GM18909 (cell line): ENCODE results near the gene TRAPPC8.
"Not testable (repeated sequence)": the region's sequence is repeated elsewhere in the genome, so short reads cannot be mapped to it uniquely, and the experiment has no call there.

Source experiments
- ATAC-seq: cut with Tn5 transposase; IDR thresholded peaks from one replicate; pipeline ENCODE4 v1.9.1; 2021; ENCODE audit warnings: mild to moderate bottlenecking; ENCODE audit not compliant: unreplicated experiment, poor library complexity

The TRAPPC8 gene

DNA sequence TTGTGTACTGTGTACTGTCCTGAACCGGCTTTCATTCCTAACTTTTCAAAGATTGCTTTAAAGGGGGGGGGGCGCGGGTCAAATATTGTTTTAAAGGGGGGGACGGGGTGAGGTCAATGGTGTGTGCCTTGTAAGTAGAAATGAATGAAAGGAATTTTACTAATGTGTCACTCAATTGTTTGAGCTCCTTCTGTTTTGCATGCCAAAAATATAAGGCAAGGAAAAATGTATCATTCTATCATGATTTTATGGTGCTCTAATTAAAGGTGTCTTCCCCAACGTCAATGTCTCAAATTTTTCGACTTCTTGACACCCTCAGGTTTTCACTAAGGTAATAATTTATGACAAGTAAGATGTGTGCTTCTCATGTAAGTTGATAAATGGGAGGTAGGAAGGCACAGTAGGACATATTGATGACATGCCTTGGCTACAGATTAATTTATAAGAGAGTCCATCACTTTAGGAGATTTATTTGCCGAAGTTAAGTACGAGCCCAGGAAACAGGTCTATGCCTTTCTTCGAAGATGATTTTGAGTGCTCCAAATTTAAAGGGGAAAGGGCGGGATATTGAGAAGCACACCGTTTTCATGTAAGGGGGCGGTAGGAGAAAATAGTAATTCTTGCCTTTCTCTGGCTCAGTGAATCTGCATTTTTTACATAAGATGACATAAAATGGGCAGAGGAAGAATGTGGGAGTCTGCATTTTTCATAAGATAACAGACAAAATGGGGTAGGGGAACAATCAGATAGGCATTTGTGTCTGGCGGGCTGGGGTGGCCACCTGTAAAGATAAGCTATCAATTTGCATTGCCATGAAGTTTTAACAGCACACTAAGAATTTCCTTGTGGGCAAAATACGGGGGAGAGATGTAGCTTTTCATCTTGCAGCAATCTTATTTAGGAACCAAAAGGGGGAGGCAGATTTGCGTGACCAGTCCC is 1.2 kb upstream of the TRAPPC8 start:
- no peak for ATAC-seq

- ATAC-seq, result peak; percentile 34
Measured at GRCh38 chr18:31942291-31942998, 483 bp downstream of the TRAPPC8 start.

- ATAC-seq, result no peak
Measured at GRCh38 chr18:31941010-31941809, 1.7 kb downstream of the TRAPPC8 start.

DNA sequence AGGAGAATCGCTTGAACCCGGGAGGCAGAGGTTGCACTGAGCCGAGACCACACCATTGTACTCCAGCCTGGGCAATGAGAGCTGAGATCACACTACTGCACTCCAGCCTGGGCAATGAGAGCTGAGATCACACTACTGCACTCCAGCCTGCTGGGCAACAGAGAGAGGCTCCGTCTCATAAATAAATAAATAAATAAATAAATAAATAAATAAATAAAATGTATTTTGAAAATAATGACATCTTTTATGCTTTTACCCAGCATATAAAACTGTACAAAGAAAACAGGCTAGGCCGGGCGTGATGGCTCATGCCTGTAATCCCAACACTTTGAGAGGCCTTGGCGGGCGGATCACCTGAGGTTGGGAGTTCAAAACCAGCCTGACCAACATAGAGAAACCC is 8.2 kb downstream of the TRAPPC8 start:
- not testable (repeated sequence) for ATAC-seq

DNA sequence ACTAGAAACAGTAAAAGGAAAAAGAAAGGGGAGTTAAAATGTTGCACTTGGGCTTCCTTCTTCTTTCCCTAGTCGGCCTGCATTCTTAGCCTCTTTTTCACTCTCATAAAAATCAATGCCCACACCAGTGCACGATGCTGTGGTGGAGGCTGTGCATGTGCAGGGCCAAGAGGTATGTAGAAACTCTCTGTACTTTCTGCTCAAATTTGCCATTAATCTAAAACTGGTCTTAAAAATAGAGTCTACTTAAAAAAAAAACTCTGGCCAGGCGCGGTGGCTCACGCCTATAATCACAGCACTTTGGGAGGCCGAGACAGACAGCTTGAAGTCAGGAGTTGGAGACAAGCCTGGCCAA is 11.1 kb downstream of the TRAPPC8 start:
- no peak for ATAC-seq

DNA sequence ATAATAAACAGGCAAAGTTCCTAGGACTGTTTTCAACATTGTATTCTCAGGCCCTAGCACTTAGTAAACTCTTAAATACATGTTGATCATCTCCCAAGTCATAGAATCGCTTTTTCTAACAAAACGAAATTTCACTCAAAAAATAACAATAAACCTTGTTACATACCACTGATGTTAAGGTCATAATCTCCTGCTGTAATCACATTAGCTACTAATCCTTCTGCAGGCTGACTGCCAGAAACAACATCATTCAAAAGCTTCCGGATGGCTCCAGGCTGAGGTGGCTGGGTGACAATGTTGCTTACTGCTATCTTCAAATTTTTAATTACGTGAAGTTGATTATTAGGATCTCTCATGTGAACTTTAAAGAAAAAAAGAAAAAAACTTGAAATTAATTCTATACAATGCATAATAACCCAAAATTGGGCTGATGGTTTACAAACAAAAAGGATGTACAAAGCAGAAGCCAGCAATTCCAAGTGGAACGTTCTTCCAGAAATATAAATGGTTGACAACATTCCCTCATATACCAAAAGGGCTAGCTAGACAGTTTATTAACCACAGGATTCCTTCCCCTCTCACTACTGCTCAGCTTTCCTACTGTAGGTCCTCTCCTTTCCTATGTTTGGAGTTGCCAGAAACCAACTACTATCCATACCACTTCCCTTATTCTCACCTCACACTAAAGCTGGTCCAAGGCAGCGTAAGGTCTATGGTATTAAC is 11.6 kb downstream of the TRAPPC8 start:
- ATAC-seq, result no peak

GRCh38 chr18:31929273-31929672 is 13.7 kb downstream of the TRAPPC8 start:
- no peak for ATAC-seq

DNA sequence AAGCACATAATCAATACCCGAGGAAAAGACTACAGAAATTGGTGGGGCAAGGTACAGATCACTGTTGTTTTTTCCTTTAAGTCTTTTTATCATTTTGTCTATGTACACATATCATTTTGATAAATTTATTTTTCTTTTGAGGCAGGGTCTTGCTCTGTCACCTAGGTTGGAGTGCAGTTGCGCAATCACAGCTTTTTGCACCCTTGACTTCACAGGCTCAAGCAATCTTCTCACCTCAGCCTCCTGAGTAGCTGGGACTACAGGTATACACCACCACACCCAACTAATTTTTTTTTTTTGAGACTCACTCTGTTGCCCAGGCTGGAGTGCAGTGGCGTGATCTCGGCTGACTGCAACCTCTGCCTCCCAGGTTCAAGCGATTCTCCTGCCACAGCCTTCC is 15.9 kb downstream of the TRAPPC8 start:
- ATAC-seq, result not testable (repeated sequence)

DNA sequence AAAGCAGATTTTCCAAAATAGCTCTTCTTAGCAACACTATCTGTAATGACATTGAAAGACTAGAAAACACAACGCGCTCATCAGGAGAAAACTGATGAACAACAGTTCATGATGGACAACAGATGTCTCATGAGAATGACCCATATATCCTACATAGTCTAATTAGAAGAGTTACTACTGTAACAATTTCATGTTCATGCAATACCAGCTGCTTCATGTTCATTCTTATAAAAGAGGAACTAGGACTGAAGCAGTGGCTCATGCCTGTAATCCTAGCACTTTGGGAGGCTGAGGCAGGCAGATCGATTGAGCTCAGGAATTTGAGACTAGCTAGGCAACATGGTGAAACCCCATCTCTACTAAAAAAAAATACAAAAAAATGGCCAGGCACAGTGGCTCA is 22.7 kb downstream of the TRAPPC8 start:
- ATAC-seq, result no peak

DNA sequence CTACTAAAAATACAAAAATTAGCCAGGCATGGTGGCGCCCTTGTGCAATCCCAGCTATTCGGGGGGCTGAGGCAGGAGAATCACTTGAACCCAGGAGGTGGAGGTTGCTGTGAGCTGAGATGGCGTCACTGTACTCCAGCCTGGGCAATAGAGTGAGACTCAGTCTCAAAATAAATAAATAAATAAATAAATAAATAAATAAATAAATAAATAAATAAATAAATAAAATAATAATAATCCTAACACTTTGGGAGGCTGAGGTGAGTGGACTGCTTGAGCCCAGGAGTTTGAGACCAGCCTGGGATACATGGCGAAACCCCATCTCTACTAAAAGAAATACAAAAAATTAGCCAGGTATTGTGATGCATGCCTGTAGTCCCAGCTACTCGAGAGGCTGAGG is 23.6 kb downstream of the TRAPPC8 start:
- not testable (repeated sequence) for ATAC-seq

DNA sequence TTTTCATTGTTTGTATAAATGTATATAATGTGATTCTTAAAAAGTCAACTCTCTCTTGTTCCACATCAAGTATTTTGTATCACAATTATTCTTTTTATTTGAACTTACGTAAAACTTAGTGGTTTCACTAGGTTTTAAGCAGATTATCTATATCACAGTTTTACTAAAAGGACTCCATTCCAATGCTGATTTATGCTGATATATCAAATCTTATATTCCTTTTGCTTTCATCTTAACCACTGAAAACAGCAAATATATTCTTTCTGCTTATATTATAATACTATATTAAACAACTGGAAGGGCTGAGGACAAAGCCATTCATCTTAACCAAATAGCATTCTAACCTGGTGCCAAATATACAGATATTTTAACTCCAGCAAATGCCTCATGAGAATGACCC is 24.2 kb downstream of the TRAPPC8 start:
- no peak for ATAC-seq

- no peak for ATAC-seq
Measured at GRCh38 chr18:31901063-31901462, 41.9 kb downstream of the TRAPPC8 start.

GRCh38 chr18:31899771-31900170 is 43.2 kb downstream of the TRAPPC8 start:
- not testable (repeated sequence) for ATAC-seq

DNA sequence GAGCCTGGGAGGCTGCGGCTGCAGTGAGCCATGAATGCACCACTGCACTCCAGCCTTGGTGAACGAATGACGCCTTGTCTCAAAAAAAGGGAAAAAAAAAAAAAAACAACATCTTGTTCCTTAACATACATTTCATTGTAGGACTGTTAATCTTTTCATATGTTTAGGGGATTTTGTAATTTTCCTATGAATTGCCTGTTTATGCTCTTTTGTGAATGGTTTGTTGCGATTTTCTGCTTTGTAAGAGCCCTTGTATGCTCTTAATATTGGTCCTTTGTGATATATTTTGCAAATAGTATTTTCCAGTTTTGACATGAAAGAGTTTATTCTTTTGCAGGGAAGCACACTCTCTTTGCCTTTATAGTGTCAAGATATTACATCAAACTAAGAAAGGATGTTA is 50.0 kb downstream of the TRAPPC8 start:
- no peak for ATAC-seq

- no peak for ATAC-seq
Measured at GRCh38 chr18:31891566-31891965, 51.4 kb downstream of the TRAPPC8 start.

GRCh38 chr18:31884020-31884419 is 58.9 kb downstream of the TRAPPC8 start:
- ATAC-seq, result no peak

DNA sequence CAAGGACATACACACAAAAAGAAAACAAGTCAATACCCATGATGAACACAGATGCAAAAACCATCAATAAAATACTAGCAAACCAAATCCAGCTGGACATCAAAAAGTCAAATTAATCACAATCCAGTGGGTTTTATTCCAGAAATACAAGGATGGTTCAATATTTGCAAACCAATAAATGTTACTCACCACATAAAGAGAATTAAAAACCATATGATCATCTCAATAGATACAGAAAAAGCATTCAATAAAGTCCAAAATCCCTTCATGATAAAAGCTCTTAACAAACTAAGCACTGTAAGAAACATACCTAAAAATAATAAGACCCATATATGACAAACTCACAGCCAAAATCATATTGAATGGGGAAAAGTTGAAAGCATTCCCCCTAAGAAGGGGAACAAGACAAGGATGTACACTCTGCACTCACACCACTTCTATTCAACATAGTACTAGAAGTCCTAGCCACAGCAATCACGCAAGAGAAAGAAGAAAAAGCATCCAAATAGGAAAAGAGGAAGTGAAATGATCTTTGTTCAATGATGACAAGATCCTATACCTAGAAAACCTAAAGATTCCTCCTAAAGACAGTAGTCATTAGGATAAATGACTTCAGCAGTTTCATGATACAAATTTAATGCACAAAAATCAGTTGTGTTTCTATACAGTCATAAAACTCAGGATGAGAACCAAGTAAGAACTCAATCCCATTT is 62.6 kb downstream of the TRAPPC8 start:
- no peak for ATAC-seq

DNA sequence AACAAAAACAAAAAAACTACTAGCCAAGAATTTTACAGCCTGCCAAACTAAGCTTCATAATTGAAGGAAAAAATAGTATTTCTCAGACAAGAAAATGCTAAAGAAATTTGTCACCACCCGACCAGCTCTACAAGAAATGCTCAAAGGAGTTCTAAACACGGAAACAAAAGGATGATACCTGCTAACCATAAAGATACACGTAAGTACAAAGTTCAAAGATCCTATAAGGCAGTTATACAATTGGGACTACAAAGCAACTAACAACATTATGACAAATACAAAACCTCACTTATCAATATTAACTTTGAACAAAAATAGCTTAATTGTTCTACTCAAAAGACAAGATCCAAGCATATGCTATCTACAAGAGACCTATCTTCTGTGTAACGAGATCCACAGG is 64.6 kb downstream of the TRAPPC8 start:
- ATAC-seq, result no peak

DNA sequence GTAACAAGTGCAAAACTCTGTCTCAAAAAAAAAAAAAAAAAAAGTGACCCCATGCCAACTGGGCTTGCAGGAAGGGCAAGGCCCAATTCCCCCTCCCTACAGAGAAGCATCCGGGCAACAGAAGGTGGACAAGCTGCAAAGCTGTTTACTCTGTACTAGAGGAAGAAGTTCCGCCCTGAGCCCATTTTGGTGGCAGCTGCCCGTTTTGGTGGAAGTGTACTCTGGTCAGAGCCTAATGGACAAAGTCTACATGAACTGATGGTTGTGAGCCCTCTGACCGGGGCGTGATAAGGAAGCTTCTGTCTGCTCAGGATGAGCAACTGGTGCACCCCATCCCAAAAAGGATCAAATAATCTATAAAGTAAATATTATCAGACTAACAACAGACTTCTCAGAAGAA is 65.0 kb downstream of the TRAPPC8 start:
- no peak for ATAC-seq

DNA sequence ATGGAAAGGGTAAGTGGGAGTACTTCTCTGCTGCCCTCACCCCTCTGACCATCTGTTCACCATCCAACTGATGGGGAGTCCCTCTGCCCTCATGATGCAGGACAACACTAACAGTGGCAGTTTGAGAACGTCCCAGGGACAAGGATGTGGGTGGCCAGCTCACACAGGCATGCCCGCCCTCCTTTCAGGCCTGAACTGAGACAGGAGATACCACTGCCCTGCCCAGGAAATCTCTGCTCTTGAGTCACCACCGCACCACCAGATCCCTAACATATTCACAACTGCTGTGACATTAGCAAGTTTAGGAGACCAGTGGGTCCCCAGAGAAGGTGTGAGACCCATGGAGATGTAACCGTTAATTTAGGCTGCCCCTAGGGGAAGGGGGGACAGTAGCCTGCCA is 66.2 kb downstream of the TRAPPC8 start:
- no peak for ATAC-seq
